C4-2B (cell line): ENCODE data around the gene TBCEL.

Experiments used
- CTCF ChIP-seq: fragments of 450-650 bp; conservative IDR thresholded peaks from 2 replicates; pipeline ENCODE4 v1.5.1; 2017; ENCODE audit warnings: mild to moderate bottlenecking
- ZFX ChIP-seq: fragments of 450-650 bp; IDR thresholded peaks from 2 replicates; pipeline ENCODE4 v1.6.1; 2017

DNA sequence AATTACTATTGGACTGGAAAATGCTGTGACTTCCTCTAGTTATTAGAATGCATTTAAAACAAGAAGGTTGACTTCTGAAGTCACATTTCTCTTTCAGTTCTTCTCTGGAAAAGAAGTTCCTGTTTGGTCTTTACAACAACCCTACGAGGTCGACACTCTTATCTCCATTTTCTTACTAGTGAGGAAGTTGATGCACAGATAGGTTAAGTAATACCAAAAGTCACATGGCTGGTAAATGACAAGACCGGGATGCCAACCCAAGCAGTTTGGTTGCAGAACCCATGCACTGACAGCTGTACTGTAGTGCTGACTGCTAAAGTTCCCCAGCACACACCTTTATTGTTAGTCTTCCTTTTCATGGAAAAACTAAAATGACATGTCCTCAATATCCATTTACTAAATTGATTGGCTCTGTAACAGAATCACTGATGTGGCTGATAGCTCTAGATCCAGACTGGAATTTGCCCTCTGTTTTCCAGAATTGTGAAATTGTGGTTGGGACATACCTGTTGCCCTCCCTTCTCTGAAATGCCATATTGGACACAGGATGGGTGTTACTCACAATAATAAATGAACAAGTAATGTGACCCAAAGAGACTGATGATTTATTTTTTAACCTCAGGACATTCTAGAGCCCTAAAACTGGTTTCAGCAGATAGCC lies 67.7 kb downstream of the TBCEL start:
- TF ChIP-seq CTCF (no peak), ZFX (no peak)
